ENCODE data around the gene CEP128. TPM values are rescaled to one million over a fixed set of nuclear protein-coding genes. Genes with fewer than 3 reads are reported as not detected.

Gene CEP128
- total and polyA plus RNA-seq, 2 experiments from 2014 or later = 7.6 to 17.6 TPM

DNA sequence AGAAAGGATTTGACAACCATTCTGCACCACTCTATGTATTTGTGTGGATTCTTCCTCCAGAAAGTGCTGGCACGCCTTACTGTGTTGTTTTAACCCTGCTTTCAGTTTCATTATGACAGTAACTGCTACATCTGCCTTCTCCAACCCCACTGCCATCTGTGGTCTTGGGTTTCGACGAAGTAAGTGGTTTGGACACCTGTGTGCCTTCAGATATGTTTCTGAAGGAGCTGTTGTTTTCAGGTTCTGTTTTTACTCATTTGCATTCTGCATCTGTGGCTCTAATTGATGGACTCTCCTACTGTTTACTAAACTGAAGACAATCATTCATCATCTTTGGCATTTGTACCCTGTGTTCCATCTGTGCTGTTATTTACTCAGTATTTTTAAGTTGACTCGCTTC is 18.0 kb upstream of the CEP128 start:
- Histone ChIP-seq H3K4me3 (no peak overlapping the region), H2AFZ (no peak overlapping the region; the same call in 1 of the 2 replicates), H3K27ac (ENCODE audit: low read depth) (no peak overlapping the region), H3K79me2 (replicated peaks; ENCODE audit: insufficient read depth) (no peaks in the 10 kb centered on the region), H3K27me3 (ENCODE audit: insufficient read depth) (peaks cover 22% of the 10 kb centered on the region), H3K9me2 (ENCODE audit: insufficient read depth) (no peaks in the 10 kb centered on the region), H4K20me1 (replicated peaks; ENCODE audit: insufficient read depth) (no peaks in the 10 kb centered on the region), H3K36me3 (ENCODE audit: insufficient read depth) (no peaks in the 10 kb centered on the region), H3K4me2 (no peak overlapping the region), H3K4me1 (ENCODE audit: insufficient read depth) (no peaks in the 10 kb centered on the region; the same call in 1 of the 2 replicates), H3F3A (replicated peaks; ENCODE audit: low read depth) (no peaks in the 10 kb centered on the region)
- DNase-seq (ENCODE audit: low spot score) (no peak), ATAC-seq (no peak)
- TF ChIP-seq EZH2phosphoT487 (IDR thresholded peaks at IDR 0.05; ENCODE audit: unreplicated experiment) (no peak), EZH2 (IDR thresholded peaks at IDR 0.05; ENCODE audit: low read depth, unreplicated experiment) (no peak), ZNF331 (CRISPR knock-in tag; IDR thresholded peaks at IDR 0.05; ENCODE audit: low read depth) (no peak), NANOG (IDR thresholded peaks at IDR 0.05; ENCODE audit: borderline replicate concordance) (no peak), POLR2AphosphoS5 (IDR thresholded peaks at IDR 0.05; ENCODE audit: low read depth) (no peak), STAT1 (IDR thresholded peaks at IDR 0.05; ENCODE audit: unreplicated experiment) (no peak), ZNF114 (CRISPR knock-in tag; IDR thresholded peaks at IDR 0.05) (no peak), CREB1 (CRISPR knock-in tag; IDR thresholded peaks at IDR 0.05; ENCODE audit: low read depth) (no peak), JUNB (IDR thresholded peaks at IDR 0.05; ENCODE audit: unreplicated experiment) (no peak)
- TF ChIP-seq, protein P1, sequence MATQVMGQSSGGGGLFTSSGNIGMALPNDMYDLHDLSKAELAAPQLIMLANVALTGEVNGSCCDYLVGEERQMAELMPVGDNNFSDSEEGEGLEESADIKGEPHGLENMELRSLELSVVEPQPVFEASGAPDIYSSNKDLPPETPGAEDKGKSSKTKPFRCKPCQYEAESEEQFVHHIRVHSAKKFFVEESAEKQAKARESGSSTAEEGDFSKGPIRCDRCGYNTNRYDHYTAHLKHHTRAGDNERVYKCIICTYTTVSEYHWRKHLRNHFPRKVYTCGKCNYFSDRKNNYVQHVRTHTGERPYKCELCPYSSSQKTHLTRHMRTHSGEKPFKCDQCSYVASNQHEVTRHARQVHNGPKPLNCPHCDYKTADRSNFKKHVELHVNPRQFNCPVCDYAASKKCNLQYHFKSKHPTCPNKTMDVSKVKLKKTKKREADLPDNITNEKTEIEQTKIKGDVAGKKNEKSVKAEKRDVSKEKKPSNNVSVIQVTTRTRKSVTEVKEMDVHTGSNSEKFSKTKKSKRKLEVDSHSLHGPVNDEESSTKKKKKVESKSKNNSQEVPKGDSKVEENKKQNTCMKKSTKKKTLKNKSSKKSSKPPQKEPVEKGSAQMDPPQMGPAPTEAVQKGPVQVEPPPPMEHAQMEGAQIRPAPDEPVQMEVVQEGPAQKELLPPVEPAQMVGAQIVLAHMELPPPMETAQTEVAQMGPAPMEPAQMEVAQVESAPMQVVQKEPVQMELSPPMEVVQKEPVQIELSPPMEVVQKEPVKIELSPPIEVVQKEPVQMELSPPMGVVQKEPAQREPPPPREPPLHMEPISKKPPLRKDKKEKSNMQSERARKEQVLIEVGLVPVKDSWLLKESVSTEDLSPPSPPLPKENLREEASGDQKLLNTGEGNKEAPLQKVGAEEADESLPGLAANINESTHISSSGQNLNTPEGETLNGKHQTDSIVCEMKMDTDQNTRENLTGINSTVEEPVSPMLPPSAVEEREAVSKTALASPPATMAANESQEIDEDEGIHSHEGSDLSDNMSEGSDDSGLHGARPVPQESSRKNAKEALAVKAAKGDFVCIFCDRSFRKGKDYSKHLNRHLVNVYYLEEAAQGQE (IDR thresholded peaks at IDR 0.05; ENCODE audit: unreplicated experiment) = no peak
- TF ChIP-seq, protein P2, sequence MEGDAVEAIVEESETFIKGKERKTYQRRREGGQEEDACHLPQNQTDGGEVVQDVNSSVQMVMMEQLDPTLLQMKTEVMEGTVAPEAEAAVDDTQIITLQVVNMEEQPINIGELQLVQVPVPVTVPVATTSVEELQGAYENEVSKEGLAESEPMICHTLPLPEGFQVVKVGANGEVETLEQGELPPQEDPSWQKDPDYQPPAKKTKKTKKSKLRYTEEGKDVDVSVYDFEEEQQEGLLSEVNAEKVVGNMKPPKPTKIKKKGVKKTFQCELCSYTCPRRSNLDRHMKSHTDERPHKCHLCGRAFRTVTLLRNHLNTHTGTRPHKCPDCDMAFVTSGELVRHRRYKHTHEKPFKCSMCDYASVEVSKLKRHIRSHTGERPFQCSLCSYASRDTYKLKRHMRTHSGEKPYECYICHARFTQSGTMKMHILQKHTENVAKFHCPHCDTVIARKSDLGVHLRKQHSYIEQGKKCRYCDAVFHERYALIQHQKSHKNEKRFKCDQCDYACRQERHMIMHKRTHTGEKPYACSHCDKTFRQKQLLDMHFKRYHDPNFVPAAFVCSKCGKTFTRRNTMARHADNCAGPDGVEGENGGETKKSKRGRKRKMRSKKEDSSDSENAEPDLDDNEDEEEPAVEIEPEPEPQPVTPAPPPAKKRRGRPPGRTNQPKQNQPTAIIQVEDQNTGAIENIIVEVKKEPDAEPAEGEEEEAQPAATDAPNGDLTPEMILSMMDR (conservative IDR thresholded peaks at IDR 0.05; ENCODE audit: low read depth in 2 of 2) = no peak
- TF ChIP-seq, protein P3, sequence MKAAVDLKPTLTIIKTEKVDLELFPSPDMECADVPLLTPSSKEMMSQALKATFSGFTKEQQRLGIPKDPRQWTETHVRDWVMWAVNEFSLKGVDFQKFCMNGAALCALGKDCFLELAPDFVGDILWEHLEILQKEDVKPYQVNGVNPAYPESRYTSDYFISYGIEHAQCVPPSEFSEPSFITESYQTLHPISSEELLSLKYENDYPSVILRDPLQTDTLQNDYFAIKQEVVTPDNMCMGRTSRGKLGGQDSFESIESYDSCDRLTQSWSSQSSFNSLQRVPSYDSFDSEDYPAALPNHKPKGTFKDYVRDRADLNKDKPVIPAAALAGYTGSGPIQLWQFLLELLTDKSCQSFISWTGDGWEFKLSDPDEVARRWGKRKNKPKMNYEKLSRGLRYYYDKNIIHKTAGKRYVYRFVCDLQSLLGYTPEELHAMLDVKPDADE (IDR thresholded peaks at IDR 0.05) = no peak
- TF ChIP-seq, protein P4, sequence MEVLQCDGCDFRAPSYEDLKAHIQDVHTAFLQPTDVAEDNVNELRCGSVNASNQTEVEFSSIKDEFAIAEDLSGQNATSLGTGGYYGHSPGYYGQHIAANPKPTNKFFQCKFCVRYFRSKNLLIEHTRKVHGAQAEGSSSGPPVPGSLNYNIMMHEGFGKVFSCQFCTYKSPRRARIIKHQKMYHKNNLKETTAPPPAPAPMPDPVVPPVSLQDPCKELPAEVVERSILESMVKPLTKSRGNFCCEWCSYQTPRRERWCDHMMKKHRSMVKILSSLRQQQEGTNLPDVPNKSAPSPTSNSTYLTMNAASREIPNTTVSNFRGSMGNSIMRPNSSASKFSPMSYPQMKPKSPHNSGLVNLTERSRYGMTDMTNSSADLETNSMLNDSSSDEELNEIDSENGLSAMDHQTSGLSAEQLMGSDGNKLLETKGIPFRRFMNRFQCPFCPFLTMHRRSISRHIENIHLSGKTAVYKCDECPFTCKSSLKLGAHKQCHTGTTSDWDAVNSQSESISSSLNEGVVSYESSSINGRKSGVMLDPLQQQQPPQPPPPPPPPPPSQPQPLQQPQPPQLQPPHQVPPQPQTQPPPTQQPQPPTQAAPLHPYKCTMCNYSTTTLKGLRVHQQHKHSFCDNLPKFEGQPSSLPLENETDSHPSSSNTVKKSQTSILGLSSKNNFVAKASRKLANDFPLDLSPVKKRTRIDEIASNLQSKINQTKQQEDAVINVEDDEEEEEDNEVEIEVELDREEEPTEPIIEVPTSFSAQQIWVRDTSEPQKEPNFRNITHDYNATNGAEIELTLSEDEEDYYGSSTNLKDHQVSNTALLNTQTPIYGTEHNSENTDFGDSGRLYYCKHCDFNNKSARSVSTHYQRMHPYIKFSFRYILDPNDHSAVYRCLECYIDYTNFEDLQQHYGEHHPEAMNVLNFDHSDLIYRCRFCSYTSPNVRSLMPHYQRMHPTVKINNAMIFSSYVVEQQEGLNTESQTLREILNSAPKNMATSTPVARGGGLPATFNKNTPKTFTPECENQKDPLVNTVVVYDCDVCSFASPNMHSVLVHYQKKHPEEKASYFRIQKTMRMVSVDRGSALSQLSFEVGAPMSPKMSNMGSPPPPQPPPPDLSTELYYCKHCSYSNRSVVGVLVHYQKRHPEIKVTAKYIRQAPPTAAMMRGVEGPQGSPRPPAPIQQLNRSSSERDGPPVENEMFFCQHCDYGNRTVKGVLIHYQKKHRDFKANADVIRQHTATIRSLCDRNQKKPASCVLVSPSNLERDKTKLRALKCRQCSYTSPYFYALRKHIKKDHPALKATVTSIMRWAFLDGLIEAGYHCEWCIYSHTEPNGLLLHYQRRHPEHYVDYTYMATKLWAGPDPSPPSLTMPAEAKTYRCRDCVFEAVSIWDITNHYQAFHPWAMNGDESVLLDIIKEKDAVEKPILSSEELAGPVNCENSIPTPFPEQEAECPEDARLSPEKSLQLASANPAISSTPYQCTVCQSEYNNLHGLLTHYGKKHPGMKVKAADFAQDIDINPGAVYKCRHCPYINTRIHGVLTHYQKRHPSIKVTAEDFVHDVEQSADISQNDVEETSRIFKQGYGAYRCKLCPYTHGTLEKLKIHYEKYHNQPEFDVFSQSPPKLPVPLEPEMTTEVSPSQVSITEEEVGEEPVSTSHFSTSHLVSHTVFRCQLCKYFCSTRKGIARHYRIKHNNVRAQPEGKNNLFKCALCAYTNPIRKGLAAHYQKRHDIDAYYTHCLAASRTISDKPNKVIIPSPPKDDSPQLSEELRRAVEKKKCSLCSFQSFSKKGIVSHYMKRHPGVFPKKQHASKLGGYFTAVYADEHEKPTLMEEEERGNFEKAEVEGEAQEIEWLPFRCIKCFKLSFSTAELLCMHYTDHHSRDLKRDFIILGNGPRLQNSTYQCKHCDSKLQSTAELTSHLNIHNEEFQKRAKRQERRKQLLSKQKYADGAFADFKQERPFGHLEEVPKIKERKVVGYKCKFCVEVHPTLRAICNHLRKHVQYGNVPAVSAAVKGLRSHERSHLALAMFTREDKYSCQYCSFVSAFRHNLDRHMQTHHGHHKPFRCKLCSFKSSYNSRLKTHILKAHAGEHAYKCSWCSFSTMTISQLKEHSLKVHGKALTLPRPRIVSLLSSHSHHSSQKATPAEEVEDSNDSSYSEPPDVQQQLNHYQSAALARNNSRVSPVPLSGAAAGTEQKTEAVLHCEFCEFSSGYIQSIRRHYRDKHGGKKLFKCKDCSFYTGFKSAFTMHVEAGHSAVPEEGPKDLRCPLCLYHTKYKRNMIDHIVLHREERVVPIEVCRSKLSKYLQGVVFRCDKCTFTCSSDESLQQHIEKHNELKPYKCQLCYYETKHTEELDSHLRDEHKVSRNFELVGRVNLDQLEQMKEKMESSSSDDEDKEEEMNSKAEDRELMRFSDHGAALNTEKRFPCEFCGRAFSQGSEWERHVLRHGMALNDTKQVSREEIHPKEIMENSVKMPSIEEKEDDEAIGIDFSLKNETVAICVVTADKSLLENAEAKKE (CRISPR knock-in tag; IDR thresholded peaks at IDR 0.05) = no peak
- peaks cover 15% of the 10 kb centered on the region for H3K27me3 Mint-ChIP-seq (ENCODE audit: insufficient read depth, low read depth, poor library complexity)
- H3K4me3 Mint-ChIP-seq = no peak overlapping the region
- H3K4me1 Mint-ChIP-seq = peaks cover 13% of the 10 kb centered on the region
- H3K36me3 Mint-ChIP-seq (ENCODE audit: low read depth) = no peaks in the 10 kb centered on the region
- H3K27ac Mint-ChIP-seq = no peak overlapping the region
- H3K9me3 Mint-ChIP-seq = no peaks in the 10 kb centered on the region
